Ascending aorta (tissue), 2 donors: Measurements from ENCODE around the gene PNPO. TPM values are rescaled to one million over a fixed set of nuclear protein-coding genes. Genes with fewer than 3 reads are reported as not detected.

Experiments
- DNase-seq, 2 donors: peaks; one replicate each; pipeline ENCODE4 v3.0.0-alpha.2; 2019; ENCODE audit warnings: low spot score in 2 of 2
- H3K27ac ChIP-seq, 2 donors: fragments of 200-600 bp; sonication (generic); one replicate each; pipeline ENCODE4 v1.5.1; 2016 to 2017; ENCODE audit warnings: mild to moderate bottlenecking in 1 of 2
- H3K27me3 ChIP-seq: fragments of 200-600 bp; sonication (generic); one replicate; pipeline ENCODE4 v1.5.1; 2017
- H3K36me3 ChIP-seq, 2 donors: fragments of 200-600 bp; sonication (generic); one replicate each; pipeline ENCODE4 v1.5.1; 2016
- H3K4me1 ChIP-seq, 2 donors: fragments of 200-600 bp; sonication (generic); one replicate each; pipeline ENCODE4 v1.5.1; 2016 to 2017; ENCODE audit warnings: mild to moderate bottlenecking in 1 of 2
- H3K4me3 ChIP-seq, 2 donors: fragments of 200-600 bp; sonication (generic); one replicate each; pipeline ENCODE4 v1.5.1; 2016 to 2017; ENCODE audit warnings: mild to moderate bottlenecking in 1 of 2
- H3K9me3 ChIP-seq, 2 donors: fragments of 200-600 bp; sonication (generic); one replicate each; pipeline ENCODE4 v1.5.1; 2016
- intact Hi-C: fragments of 100-400 bp; cut with DNase I; formaldehyde crosslinking; loops from one replicate; pipeline ENCODE4 v1.15.1; 2023
- total RNA-seq: library from RNA; depleted of rRNA; stranded (reverse); fragments of >200 nt; gene quantifications from one replicate; pipeline ENCODE4 v1.1.0, GENCODE V29; 2016
- TF ChIP-seq, protein P1 (sequence below), 3 experiments: fragments of 200-600 bp in 2 of 3; fragments of 450-650 bp in 1 of 3; sonication (generic) in 2 of 3; IDR thresholded peaks; one replicate each; pipeline ENCODE4 v1.5.1; 2016 to 2019; ENCODE audit warnings: antibody characterized with exemption in 3 of 3, mild to moderate bottlenecking in 1 of 3, moderate library complexity in 1 of 3

The PNPO gene
- total RNA-seq, 1 donor from 2014 or later = 36.7 TPM

DNA sequence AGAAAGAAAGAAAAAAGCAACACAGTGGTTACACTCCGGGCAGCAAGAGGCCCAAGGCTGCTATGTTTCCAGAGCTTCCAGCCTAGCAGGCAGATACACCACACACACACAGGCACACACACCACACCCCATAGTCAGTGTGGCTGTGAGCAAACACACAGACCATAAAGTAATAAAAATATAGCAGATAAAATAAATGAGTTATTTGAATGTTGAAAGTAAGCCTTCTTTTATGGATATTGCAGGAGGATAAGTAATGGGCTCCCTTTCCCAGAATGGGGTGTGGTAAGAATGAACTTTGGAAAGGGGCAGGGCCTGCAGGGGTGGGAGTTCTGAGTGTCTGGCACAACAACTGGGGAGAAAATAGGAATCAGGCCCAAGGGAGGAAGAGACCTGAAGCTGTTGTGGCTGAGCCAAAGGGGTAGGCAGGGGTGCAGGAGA, 24.7 kb downstream of the PNPO start:
- no peaks in the 10 kb centered on the region for H3K27me3 ChIP-seq
- intact Hi-C loops = no loop called here
- no peaks in the 10 kb centered on the region for H3K36me3 ChIP-seq
- H3K27ac ChIP-seq = no peak overlapping the region
- peaks cover 0 to 5% of the 10 kb centered on the region in 2 donors for H3K4me1 ChIP-seq
- TF ChIP-seq, protein P1, sequence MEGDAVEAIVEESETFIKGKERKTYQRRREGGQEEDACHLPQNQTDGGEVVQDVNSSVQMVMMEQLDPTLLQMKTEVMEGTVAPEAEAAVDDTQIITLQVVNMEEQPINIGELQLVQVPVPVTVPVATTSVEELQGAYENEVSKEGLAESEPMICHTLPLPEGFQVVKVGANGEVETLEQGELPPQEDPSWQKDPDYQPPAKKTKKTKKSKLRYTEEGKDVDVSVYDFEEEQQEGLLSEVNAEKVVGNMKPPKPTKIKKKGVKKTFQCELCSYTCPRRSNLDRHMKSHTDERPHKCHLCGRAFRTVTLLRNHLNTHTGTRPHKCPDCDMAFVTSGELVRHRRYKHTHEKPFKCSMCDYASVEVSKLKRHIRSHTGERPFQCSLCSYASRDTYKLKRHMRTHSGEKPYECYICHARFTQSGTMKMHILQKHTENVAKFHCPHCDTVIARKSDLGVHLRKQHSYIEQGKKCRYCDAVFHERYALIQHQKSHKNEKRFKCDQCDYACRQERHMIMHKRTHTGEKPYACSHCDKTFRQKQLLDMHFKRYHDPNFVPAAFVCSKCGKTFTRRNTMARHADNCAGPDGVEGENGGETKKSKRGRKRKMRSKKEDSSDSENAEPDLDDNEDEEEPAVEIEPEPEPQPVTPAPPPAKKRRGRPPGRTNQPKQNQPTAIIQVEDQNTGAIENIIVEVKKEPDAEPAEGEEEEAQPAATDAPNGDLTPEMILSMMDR (IDR thresholded peaks at IDR 0.05) = no peak
- H3K4me3 ChIP-seq = no peak overlapping the region
- DNase-seq = no peak
- no peaks in the 10 kb centered on the region for H3K9me3 ChIP-seq

DNA sequence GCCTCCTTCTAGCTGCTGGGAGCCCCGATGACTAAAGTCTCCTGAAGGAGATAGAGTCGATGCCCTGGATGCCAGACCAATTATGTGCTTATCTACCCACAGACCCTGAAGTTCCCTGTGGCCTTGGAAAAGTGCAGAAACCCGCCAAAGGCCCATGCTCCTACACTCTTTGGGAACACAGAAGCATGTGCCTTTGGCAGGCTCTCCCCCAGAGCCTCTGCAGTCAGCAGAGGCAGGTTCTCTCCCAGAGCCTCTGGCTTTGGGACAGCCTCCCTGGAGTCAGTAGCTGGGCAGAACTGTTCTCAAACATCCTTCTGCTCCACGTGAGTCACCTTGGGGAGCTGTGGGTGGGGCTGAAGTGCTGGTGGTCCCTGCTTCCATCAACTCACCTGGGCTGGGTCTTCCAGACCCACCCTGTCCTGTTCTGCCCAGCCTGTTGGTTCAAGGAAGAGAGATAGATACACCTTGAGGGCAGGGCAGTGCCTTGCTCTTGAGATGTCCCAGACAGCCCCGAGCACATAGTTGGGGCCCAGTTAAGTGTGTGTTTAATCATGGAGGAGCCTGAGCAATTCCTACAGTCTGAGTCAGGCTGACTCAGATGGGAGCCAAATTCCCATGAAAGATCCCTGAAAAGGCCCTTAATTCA, 26.4 kb downstream of the PNPO start:
- H3K27me3 ChIP-seq = no peaks in the 10 kb centered on the region
- H3K27ac ChIP-seq = no peak overlapping the region
- no peaks in the 10 kb centered on the region for H3K36me3 ChIP-seq
- peaks cover 3 to 15% of the 10 kb centered on the region in 2 donors for H3K4me1 ChIP-seq
- H3K4me3 ChIP-seq = no peak overlapping the region
- intact Hi-C loops = no loop called here
- DNase-seq = no peak
- TF ChIP-seq, protein P1 (IDR thresholded peaks at IDR 0.05) = no peak
- no peaks in the 10 kb centered on the region for H3K9me3 ChIP-seq

DNA sequence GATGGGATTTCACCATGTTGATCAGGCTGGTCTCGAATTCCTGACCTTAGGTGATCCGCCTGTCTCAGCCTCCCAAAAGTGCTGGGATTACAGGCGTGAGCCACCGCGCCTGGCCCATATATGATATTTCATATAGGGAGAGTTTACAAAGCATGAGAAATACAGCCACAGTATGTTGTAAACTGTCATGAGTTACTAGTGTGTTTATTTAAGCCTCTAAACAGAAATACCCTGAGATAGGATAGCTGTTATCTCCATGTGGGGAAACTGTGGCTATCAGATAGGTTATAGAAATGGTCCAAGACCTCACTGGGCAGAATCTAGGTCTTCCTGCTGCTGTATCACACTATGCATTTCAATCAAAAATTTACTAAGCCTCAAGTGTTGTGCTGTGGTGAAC, 27.5 kb downstream of the PNPO start:
- H3K36me3 ChIP-seq = peaks cover 0 to 6% of the 10 kb centered on the region in 2 donors
- H3K4me3 ChIP-seq = no peak overlapping the region
- no peak for DNase-seq
- H3K27me3 ChIP-seq = no peaks in the 10 kb centered on the region
- TF ChIP-seq, protein P1 (IDR thresholded peaks at IDR 0.05) = no peak
- H3K27ac ChIP-seq = no peak overlapping the region
- intact Hi-C loops = no loop called here
- no peaks in the 10 kb centered on the region for H3K9me3 ChIP-seq
- peaks cover 3 to 15% of the 10 kb centered on the region in 2 donors for H3K4me1 ChIP-seq

DNA sequence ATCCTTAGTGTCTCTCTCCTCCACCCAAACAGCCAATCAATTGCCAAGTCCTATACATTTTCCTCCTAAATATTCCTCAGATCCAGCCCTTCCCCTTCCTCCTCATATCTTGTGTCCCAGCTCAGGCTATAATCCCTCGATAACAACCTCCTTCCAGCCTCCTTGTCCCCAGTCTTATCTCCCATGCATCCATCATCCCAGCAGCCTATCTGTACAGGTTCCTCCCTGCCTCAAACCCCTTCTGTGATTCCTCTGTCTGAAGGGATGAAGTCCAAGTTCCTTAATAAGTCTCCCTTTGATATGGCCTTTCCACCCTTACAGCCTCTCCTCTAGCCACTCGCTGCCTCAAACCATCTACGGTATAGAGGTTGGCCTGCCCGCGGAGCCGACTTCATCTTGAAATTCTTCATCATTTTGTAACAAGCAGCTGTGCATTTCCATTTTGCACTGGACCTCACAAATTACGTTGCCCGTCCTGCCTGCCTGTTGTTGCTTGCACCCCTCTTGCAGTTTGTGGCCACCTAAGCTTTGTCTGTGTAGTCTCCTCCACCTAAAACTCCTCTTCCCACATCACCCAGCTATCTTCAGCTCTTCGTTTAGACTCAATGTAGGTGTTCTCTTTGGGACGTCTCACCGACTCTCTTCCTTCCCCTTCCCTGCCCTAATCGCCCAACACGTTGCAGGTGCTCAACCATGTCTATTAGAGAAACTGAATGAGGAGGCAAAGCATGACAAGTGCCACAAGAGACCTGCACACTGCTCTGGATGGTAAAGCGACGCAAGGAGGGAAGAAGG, 28.8 kb downstream of the PNPO start:
- Histone ChIP-seq H3K4me1 (peaks cover 3 to 15% of the 10 kb centered on the region in 2 donors), H3K27ac (no peak overlapping the region), H3K27me3 (no peaks in the 10 kb centered on the region), H3K9me3 (no peaks in the 10 kb centered on the region), H3K4me3 (peak overlapping the region; percentile 40 to 58), H3K36me3 (peaks cover 10 to 18% of the 10 kb centered on the region in 2 donors)
- intact Hi-C loops = loop anchor here (1.0 to 5.0 kb wide), 8 partner anchors 21 to 922 kb away; partner anchors contain the start of genes ATP5MC1, NFE2L1, PNPO and SCRN2
- TF ChIP-seq, protein P1 (IDR thresholded peaks at IDR 0.05) = no peak
- no peak for DNase-seq

DNA sequence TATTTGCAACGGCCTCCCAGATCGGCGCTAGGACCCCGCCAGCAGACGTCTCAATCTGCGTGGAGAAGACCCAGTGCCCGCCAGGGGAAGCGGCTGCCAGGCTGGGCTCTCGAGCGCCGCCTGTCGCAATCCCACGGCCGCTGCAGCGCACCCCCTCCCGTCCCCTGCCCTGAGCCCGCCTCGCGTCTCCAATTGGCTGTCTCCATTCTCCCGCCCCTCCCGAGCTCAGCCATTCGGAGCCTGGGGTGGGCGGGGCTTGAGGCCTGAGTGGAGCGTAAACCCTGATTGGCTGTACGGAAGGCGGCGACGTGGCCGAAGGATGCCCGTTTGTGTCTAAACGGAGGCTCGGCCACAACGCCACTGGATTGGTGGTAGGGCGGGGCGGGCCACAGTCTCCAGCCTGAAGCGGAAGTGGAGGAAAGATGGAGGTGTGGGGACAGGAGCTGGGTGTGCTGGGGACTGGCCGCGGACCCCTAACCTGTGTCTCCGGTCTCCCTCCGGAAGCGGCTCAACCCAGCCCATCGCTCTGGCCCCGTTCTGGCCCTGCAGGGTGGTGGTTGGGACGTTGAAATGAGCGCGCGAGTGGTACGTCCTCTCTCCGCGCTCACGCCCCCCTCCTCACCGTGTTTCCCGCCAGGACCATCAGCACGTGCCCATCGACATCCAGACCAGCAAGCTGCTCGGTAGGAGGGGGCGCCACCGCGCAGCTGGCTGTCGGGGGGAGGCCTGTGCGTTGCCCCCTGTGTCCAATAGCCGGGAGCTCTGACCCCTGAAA, 29.5 kb downstream of the PNPO start, which contains the start of gene CDK5RAP3:
Gene CDK5RAP3, plus strand, starts transcription at position 389 of the 775 bp plus-strand sequence. Its CDS starts 34 bp downstream, at position 423.
- H3K27me3 ChIP-seq = no peaks in the 10 kb centered on the region
- peak within 1 kb of the TSS; percentile 82 to 98 for H3K4me3 ChIP-seq
- intact Hi-C loops = loop anchor here (1.0 to 5.0 kb wide), 8 partner anchors 22 to 921 kb away; partner anchors contain the start of genes ATP5MC1, NFE2L1, PNPO and SCRN2
- no peaks in the 10 kb centered on the region for H3K9me3 ChIP-seq
- H3K4me1 ChIP-seq = peaks cover 3 to 15% of the 10 kb centered on the region in 2 donors
- H3K36me3 ChIP-seq = peaks cover 18 to 26% of the 10 kb centered on the region in 2 donors
- peak; percentile 99 to 100 for DNase-seq
- TF ChIP-seq, protein P1 (IDR thresholded peaks at IDR 0.05) = peak; percentile 90 to 98 (median 97)
- H3K27ac ChIP-seq = peak within 1 kb of the TSS; percentile 86 to 87
